Glutamatergic neuron (in vitro differentiated cells): ENCODE results near the gene PWWP2A. TPM values are rescaled to one million over a fixed set of nuclear protein-coding genes. Genes with fewer than 3 reads are reported as not detected.

Experiments used
- DNase-seq: peaks from one replicate; pipeline ENCODE4 v3.0.0; 2022
- H3K27ac Mint-ChIP-seq: one replicate; pipeline ENCODE4 v1.8.0; 2020; ENCODE audit warnings: mild to moderate bottlenecking, mixed read lengths, inconsistent platforms; ENCODE audit not compliant: unreplicated experiment
- H3K27me3 Mint-ChIP-seq: one replicate; pipeline ENCODE4 v1.8.0; 2020; ENCODE audit warnings: mild to moderate bottlenecking, moderate library complexity, mixed read lengths, inconsistent platforms; ENCODE audit not compliant: unreplicated experiment
- H3K36me3 Mint-ChIP-seq: one replicate; pipeline ENCODE4 v1.8.0; 2020; ENCODE audit warnings: mild to moderate bottlenecking, mixed read lengths, inconsistent platforms; ENCODE audit not compliant: unreplicated experiment
- H3K4me1 Mint-ChIP-seq: one replicate; pipeline ENCODE4 v1.8.0; 2020; ENCODE audit warnings: mild to moderate bottlenecking, low read depth, mixed read lengths, inconsistent platforms; ENCODE audit not compliant: unreplicated experiment
- H3K4me3 Mint-ChIP-seq: one replicate; pipeline ENCODE4 v1.8.0; 2020; ENCODE audit warnings: mild to moderate bottlenecking, mixed read lengths, inconsistent platforms; ENCODE audit not compliant: unreplicated experiment
- H3K9me3 Mint-ChIP-seq: one replicate; pipeline ENCODE4 v1.8.0; 2020; ENCODE audit warnings: mild to moderate bottlenecking, moderate library complexity, mixed read lengths, inconsistent platforms; ENCODE audit not compliant: unreplicated experiment
- total RNA-seq: library from RNA; stranded (reverse); fragmentation: NEBNext Ultra II Directional; extraction: Animal tissue kit (Norgen Biotek cat#: 25700); gene quantifications from one replicate; pipeline ENCODE4 v1.2.1, GENCODE V29; 2021; ENCODE audit not compliant: unreplicated experiment
- TF ChIP-seq, protein P1 (sequence below): fragments of 200-600 bp; sonication (generic); IDR thresholded peaks from one replicate; pipeline ENCODE4 v1.5.0; 2021; ENCODE audit not compliant: partially characterized antibody, unreplicated experiment

PWWP2A gene
- total RNA-seq, 1 donor from 2014 or later = 75.7 TPM

DNA sequence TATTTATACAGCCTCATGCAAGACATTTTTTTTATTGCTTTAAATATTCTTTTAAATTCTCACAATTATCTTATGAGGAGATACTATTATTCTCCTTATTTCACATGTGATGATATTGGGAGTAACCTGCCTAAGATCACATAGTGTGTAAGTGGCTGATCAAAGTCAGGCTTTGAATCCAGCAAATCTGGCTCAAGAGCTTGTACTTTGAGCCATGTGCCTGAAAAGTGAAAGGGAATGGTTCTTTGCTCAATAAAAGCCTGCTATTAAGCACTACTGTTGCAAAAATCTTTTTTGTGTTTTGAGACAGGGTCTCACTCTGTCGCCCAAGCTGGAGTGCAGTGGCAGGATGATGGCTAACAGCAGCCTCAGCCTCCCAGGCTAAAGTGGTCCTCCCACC lies 35.1 kb downstream of the PWWP2A start:
- TF ChIP-seq, protein P1, sequence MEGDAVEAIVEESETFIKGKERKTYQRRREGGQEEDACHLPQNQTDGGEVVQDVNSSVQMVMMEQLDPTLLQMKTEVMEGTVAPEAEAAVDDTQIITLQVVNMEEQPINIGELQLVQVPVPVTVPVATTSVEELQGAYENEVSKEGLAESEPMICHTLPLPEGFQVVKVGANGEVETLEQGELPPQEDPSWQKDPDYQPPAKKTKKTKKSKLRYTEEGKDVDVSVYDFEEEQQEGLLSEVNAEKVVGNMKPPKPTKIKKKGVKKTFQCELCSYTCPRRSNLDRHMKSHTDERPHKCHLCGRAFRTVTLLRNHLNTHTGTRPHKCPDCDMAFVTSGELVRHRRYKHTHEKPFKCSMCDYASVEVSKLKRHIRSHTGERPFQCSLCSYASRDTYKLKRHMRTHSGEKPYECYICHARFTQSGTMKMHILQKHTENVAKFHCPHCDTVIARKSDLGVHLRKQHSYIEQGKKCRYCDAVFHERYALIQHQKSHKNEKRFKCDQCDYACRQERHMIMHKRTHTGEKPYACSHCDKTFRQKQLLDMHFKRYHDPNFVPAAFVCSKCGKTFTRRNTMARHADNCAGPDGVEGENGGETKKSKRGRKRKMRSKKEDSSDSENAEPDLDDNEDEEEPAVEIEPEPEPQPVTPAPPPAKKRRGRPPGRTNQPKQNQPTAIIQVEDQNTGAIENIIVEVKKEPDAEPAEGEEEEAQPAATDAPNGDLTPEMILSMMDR = no peak
- Mint-ChIP-seq H3K4me1 (peaks cover 23% of the 10 kb centered on the region), H3K27ac (no peak overlapping the region), H3K9me3 (no peaks in the 10 kb centered on the region), H3K4me3 (no peak overlapping the region), H3K36me3 (no peaks in the 10 kb centered on the region), H3K27me3 (no peaks in the 10 kb centered on the region)
- DNase-seq = no peak

DNA sequence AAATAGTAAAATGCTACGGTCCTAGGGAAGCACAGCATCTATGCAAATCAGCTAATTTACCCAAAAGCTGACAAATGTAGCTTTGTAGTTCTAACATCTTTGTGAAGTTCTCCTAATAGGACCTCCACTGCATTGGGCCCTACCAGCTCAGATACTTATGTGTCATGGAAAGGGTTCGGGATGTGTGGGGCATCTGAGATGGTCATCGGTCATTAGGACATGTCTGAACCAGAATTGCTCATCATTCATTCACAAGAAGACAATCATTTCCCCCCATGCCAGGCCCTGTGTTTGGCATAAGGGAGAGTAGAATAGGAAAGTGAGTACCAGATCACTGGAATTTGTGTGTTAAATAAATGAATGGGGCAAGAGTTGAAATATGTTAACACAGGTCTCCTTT lies 35.7 kb downstream of the PWWP2A start:
- DNase-seq = no peak
- H3K27ac Mint-ChIP-seq = peak overlapping the region; percentile 90
- TF ChIP-seq, protein P1 = no peak
- H3K4me3 Mint-ChIP-seq = peak overlapping the region; percentile 30
- no peaks in the 10 kb centered on the region for H3K27me3 Mint-ChIP-seq
- no peaks in the 10 kb centered on the region for H3K9me3 Mint-ChIP-seq
- peaks cover 25% of the 10 kb centered on the region for H3K4me1 Mint-ChIP-seq
- H3K36me3 Mint-ChIP-seq = no peaks in the 10 kb centered on the region

DNA sequence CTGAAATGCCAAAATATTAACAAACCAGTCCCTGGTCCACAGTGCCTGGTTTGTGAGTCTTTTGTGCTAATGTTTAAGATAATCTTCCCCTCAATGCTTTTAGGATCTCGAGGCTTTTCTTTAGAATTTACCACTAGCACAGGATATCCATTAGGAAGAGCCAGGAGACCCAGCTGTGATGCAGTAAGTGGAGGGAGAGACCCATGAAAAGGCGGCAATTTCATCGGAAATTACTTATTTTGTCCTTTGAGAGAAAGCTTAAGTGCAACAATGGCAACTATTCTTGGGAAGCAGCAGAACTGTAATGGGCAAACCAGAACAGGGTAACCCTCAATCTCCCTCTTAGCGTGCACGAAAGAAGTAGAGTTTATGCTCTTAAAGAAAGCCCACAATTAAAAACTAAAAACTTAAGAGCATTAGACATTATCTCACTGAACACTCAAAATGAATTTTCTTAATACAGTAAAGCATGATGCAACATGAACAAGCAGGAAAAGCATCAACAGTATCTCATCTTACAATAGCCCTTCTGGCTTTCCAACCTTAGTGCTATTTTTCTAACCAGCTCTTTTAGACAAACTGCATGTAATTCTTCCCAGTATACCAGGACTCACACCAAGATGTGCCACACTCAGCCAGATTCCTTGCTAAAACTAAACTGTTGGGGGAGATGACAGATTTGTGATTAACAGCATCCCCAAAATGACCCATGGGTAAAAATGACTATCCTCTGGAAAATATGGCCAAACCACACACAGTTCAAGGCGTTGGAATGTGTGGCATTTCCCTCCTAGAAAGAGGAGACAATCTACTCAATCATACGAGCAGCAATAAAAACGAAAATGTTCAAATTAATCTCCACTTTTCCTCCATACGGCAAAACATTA lies 36.4 kb downstream of the PWWP2A start:
- H3K4me3 Mint-ChIP-seq = peak overlapping the region; percentile 30
- H3K27me3 Mint-ChIP-seq = no peaks in the 10 kb centered on the region
- H3K4me1 Mint-ChIP-seq = peaks cover 25% of the 10 kb centered on the region
- H3K9me3 Mint-ChIP-seq = no peaks in the 10 kb centered on the region
- TF ChIP-seq, protein P1 = no peak
- DNase-seq = no peak
- H3K36me3 Mint-ChIP-seq = no peaks in the 10 kb centered on the region
- H3K27ac Mint-ChIP-seq = peak overlapping the region; percentile 90

DNA sequence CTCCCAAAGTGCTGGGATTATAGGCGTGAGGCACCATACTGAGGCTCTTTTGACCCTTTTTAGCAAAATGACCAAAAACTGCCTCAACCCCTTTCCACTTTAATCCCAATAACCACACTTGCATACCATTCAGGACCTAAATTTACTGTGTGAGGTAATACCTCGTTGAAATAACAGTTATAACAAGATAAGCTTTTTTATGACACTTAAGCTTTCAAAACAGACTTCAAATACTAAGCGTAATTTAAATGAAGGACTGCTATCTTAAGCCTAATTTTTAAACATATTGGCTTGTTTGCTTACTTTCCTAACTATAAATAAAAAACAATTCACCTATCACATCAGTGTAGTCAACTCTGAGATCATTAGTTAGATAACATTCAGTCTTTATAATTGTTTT lies 37.8 kb downstream of the PWWP2A start:
- no peak for DNase-seq
- H3K4me3 Mint-ChIP-seq = no peak overlapping the region
- no peaks in the 10 kb centered on the region for H3K9me3 Mint-ChIP-seq
- no peaks in the 10 kb centered on the region for H3K36me3 Mint-ChIP-seq
- no peaks in the 10 kb centered on the region for H3K27me3 Mint-ChIP-seq
- peaks cover 25% of the 10 kb centered on the region for H3K4me1 Mint-ChIP-seq
- no peak overlapping the region for H3K27ac Mint-ChIP-seq
- TF ChIP-seq, protein P1 = no peak

DNA sequence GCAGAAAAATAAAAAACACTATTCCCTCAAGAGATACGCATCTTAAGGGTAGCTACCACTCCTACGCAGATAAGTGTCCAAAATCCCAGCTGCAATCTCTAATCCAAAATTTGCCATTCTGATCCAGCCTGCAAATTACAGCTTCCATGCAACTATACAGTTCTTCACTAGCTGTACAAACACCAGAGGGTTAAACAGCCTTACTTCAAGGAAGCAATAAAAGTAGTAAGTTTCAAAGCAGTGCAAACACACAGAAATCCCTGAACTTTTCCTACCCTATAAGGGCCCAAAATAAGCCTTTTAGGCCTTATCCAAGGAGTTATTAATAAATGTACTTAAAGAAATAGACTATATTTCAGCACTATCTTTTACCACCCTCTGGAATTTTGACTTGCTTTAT lies 39.5 kb downstream of the PWWP2A start:
- no peaks in the 10 kb centered on the region for H3K27me3 Mint-ChIP-seq
- H3K36me3 Mint-ChIP-seq = no peaks in the 10 kb centered on the region
- TF ChIP-seq, protein P1 = no peak
- H3K4me1 Mint-ChIP-seq = peaks cover 25% of the 10 kb centered on the region
- H3K27ac Mint-ChIP-seq = no peak overlapping the region
- DNase-seq = no peak
- H3K9me3 Mint-ChIP-seq = no peaks in the 10 kb centered on the region
- no peak overlapping the region for H3K4me3 Mint-ChIP-seq
